OCI-LY1 (cell line): Measurements from ENCODE around the gene GMPR.

Experiments used
- H2AFZ ChIP-seq: fragments of 200-600 bp; sonication (generic), shearing (Covaris generic); 2 replicates; pipeline ENCODE4 v1.6.0; 2014; ENCODE audit warnings: antibody characterized with exemption, mild to moderate bottlenecking, low read length
- H3F3A ChIP-seq: fragments of 200-600 bp; sonication (generic), shearing (Covaris generic); 2 replicates; pipeline ENCODE4 v1.6.0; 2014; ENCODE audit warnings: mild to moderate bottlenecking, antibody characterized with exemption, low read length, moderate library complexity; ENCODE audit not compliant: insufficient read depth
- H3K27ac ChIP-seq: fragments of 200-600 bp; sonication (generic); 2 replicates; pipeline ENCODE4 v1.5.1; 2014; ENCODE audit warnings: low read length, mixed run types, mild to moderate bottlenecking, low read depth; ENCODE audit not compliant: poor library complexity, severe bottlenecking
- H3K27me3 ChIP-seq: fragments of 200-600 bp; sonication (generic); 2 replicates; pipeline ENCODE4 v1.6.0; 2014; ENCODE audit warnings: antibody characterized with exemption, mild to moderate bottlenecking, low read length, moderate library complexity; ENCODE audit not compliant: insufficient read depth
- H3K36me3 ChIP-seq: fragments of 200-600 bp; sonication (generic); 2 replicates; pipeline ENCODE4 v1.6.1; 2014; ENCODE audit warnings: mild to moderate bottlenecking, antibody characterized with exemption, low read length, moderate library complexity, mixed read lengths; ENCODE audit not compliant: insufficient read depth
- H3K4me1 ChIP-seq: fragments of 200-600 bp; sonication (generic); 2 replicates; pipeline ENCODE4 v1.5.1; 2014; ENCODE audit warnings: mild to moderate bottlenecking, low read length, moderate library complexity; ENCODE audit not compliant: insufficient read depth, severe bottlenecking
- H3K4me2 ChIP-seq: fragments of 200-600 bp; sonication (generic), shearing (Covaris generic); 2 replicates; pipeline ENCODE4 v1.6.1; 2014; ENCODE audit warnings: low read length
- H3K4me3 ChIP-seq: fragments of 200-600 bp; sonication (generic); 2 replicates; pipeline ENCODE4 v1.5.1; 2014; ENCODE audit warnings: low read length, low read depth, mild to moderate bottlenecking, mixed read lengths; ENCODE audit not compliant: poor library complexity, severe bottlenecking
- H3K79me2 ChIP-seq: fragments of 200-600 bp; shearing (Covaris generic); 2 replicates; pipeline ENCODE4 v1.6.1; 2016; ENCODE audit warnings: mixed run types, low read length, mixed read lengths; ENCODE audit not compliant: insufficient read depth
- H3K9ac ChIP-seq: fragments of 200-600 bp; sonication (generic), shearing (Covaris generic); 2 replicates; pipeline ENCODE4 v1.6.1; 2014; ENCODE audit warnings: mild to moderate bottlenecking, low read length, mixed read lengths
- H3K9me2 ChIP-seq: fragments of 200-600 bp; sonication (generic), shearing (Covaris generic); 2 replicates; pipeline ENCODE4 v1.6.1; 2014; ENCODE audit warnings: low read depth, mild to moderate bottlenecking, low read length, mixed read lengths
- H3K9me3 ChIP-seq: fragments of 200-600 bp; shearing (Covaris generic); 2 replicates; pipeline ENCODE4 v1.6.1; 2014; ENCODE audit warnings: low read length, mixed read lengths
- H4K20me1 ChIP-seq: fragments of 200-600 bp; sonication (generic), shearing (Covaris generic); 2 replicates; pipeline ENCODE4 v1.6.0; 2016; ENCODE audit warnings: mild to moderate bottlenecking, low read length; ENCODE audit not compliant: insufficient read depth
- CTCF ChIP-seq: fragments of 200-600 bp; sonication (generic), shearing (Covaris generic); IDR thresholded peaks from 2 replicates; pipeline ENCODE4 v1.5.1; 2017; ENCODE audit warnings: mild to moderate bottlenecking, antibody characterized with exemption, low read length, moderate library complexity, mixed read lengths
- EZH2 ChIP-seq: fragments of 200-600 bp; sonication (generic), shearing (Covaris generic); IDR thresholded peaks from 2 replicates; pipeline ENCODE4 v1.8.0; 2017; ENCODE audit warnings: borderline replicate concordance, mixed run types, mild to moderate bottlenecking, antibody characterized with exemption, low read length, moderate library complexity, mixed read lengths

GMPR gene

GRCh38 chr6:16294371-16294770 lies 56.0 kb downstream of the GMPR start:
- Histone ChIP-seq H3K9ac (no peak overlapping the region), H3K9me2 (no peaks in the 10 kb centered on the region), H3K79me2 (no peaks in the 10 kb centered on the region), H3K4me2 (no peak overlapping the region), H4K20me1 (no peaks in the 10 kb centered on the region), H3K27ac (no peak overlapping the region), H3K36me3 (no peaks in the 10 kb centered on the region), H3K9me3 (no peaks in the 10 kb centered on the region), H2AFZ (no peak overlapping the region), H3K4me3 (no peak overlapping the region), H3F3A (no peaks in the 10 kb centered on the region), H3K4me1 (no peaks in the 10 kb centered on the region), H3K27me3 (peaks cover 8% of the 10 kb centered on the region; the same call in 1 of the 2 replicates)
- no peak for TF ChIP-seq CTCF
- no peak for TF ChIP-seq EZH2

- H3K4me1 ChIP-seq = no peaks in the 10 kb centered on the region
- H4K20me1 ChIP-seq = no peaks in the 10 kb centered on the region
- H3K9ac ChIP-seq = no peak overlapping the region
- H3K79me2 ChIP-seq = no peaks in the 10 kb centered on the region
- H3K27ac ChIP-seq = no peak overlapping the region
- no peak overlapping the region for H3K4me2 ChIP-seq
- H3K4me3 ChIP-seq = no peak overlapping the region
- no peak overlapping the region for H2AFZ ChIP-seq
- no peaks in the 10 kb centered on the region for H3K9me2 ChIP-seq
- H3K27me3 ChIP-seq = peaks cover 8% of the 10 kb centered on the region; the same call in 1 of the 2 replicates
- TF ChIP-seq EZH2 (no peak), CTCF (no peak)
- H3K9me3 ChIP-seq = no peaks in the 10 kb centered on the region
- no peaks in the 10 kb centered on the region for H3K36me3 ChIP-seq
- H3F3A ChIP-seq = no peaks in the 10 kb centered on the region
Observed at GRCh38 chr6:16295060-16295459, 56.7 kb downstream of the GMPR start.

GRCh38 chr6:16295471-16295870 lies 57.1 kb downstream of the GMPR start:
- H3K4me3 ChIP-seq = no peak overlapping the region
- H3K9ac ChIP-seq = no peak overlapping the region
- peaks cover 8% of the 10 kb centered on the region; the same call in 1 of the 2 replicates for H3K27me3 ChIP-seq
- no peaks in the 10 kb centered on the region for H3K36me3 ChIP-seq
- H3K9me3 ChIP-seq = no peaks in the 10 kb centered on the region
- H3K4me1 ChIP-seq = no peaks in the 10 kb centered on the region
- H3K9me2 ChIP-seq = no peaks in the 10 kb centered on the region
- no peaks in the 10 kb centered on the region for H4K20me1 ChIP-seq
- no peak overlapping the region for H2AFZ ChIP-seq
- no peak for TF ChIP-seq CTCF
- no peak for TF ChIP-seq EZH2
- no peaks in the 10 kb centered on the region for H3K79me2 ChIP-seq
- no peaks in the 10 kb centered on the region for H3F3A ChIP-seq
- no peak overlapping the region for H3K27ac ChIP-seq
- H3K4me2 ChIP-seq = no peak overlapping the region
